Nephron (organoid): ENCODE data around the gene OMP.

ENCODE experiments used
- H3K27ac Mint-ChIP-seq, 3 experiments: 2 replicates each; pipeline ENCODE4 v1.8.0; 2020; ENCODE audit warnings: mixed read lengths in 3 of 3, mild to moderate bottlenecking in 2 of 3, moderate library complexity in 1 of 3
- H3K27me3 Mint-ChIP-seq: 2 replicates; pipeline ENCODE4 v1.8.0; 2021; ENCODE audit warnings: low read depth, mild to moderate bottlenecking, moderate library complexity, mixed read lengths
- H3K36me3 Mint-ChIP-seq: 2 replicates; pipeline ENCODE4 v1.8.0; 2020; ENCODE audit warnings: low read depth, mixed read lengths
- H3K4me1 Mint-ChIP-seq: 2 replicates; pipeline ENCODE4 v1.8.0; 2020; ENCODE audit warnings: mixed read lengths
- H3K4me3 Mint-ChIP-seq, 3 experiments: 2 replicates each; pipeline ENCODE4 v1.8.0; 2020; ENCODE audit warnings: mild to moderate bottlenecking in 3 of 3, mixed read lengths in 3 of 3, moderate library complexity in 2 of 3
- H3K9me3 Mint-ChIP-seq: 2 replicates; pipeline ENCODE4 v1.8.0; 2020; ENCODE audit warnings: mixed read lengths
- CTCF ChIP-seq, 3 experiments: fragments of 200-600 bp; sonication (generic); IDR thresholded peaks; one replicate each; pipeline ENCODE4 v1.5.0; 2021; ENCODE audit warnings: antibody characterized with exemption in 3 of 3; ENCODE audit not compliant: unreplicated experiment in 3 of 3

Gene OMP

GRCh38 chr11:77136784-77137420 is 34.3 kb downstream of the OMP start:
- Mint-ChIP-seq H3K4me3 (no peak overlapping the region), H3K27me3 (peaks cover 7% of the 10 kb centered on the region), H3K27ac (no peak overlapping the region), H3K4me1 (peaks cover 17% of the 10 kb centered on the region), H3K9me3 (no peaks in the 10 kb centered on the region), H3K36me3 (no peaks in the 10 kb centered on the region)
- TF ChIP-seq CTCF (IDR thresholded peaks at IDR 0.05; ENCODE audit: unreplicated experiment in 3 of 3): no peak

GRCh38 chr11:77137421-77137820 is 34.8 kb downstream of the OMP start:
- H3K27ac Mint-ChIP-seq: no peak overlapping the region
- peaks cover 14% of the 10 kb centered on the region for H3K4me1 Mint-ChIP-seq
- H3K27me3 Mint-ChIP-seq: peaks cover 5% of the 10 kb centered on the region
- no peaks in the 10 kb centered on the region for H3K9me3 Mint-ChIP-seq
- no peaks in the 10 kb centered on the region for H3K36me3 Mint-ChIP-seq
- TF ChIP-seq CTCF (IDR thresholded peaks at IDR 0.05; ENCODE audit: unreplicated experiment in 3 of 3): no peak
- H3K4me3 Mint-ChIP-seq: no peak overlapping the region

GRCh38 chr11:77138106-77138649 is 35.5 kb downstream of the OMP start:
- Mint-ChIP-seq H3K9me3 (no peaks in the 10 kb centered on the region), H3K4me1 (peaks cover 16% of the 10 kb centered on the region), H3K27me3 (peaks cover 5% of the 10 kb centered on the region), H3K36me3 (no peaks in the 10 kb centered on the region), H3K4me3 (no peak overlapping the region), H3K27ac (no peak overlapping the region)
- no peak for TF ChIP-seq CTCF (IDR thresholded peaks at IDR 0.05; ENCODE audit: unreplicated experiment in 3 of 3)

- H3K9me3 Mint-ChIP-seq: no peaks in the 10 kb centered on the region
- H3K36me3 Mint-ChIP-seq: no peaks in the 10 kb centered on the region
- H3K4me3 Mint-ChIP-seq: no peak overlapping the region
- H3K27me3 Mint-ChIP-seq: peaks cover 5% of the 10 kb centered on the region
- H3K27ac Mint-ChIP-seq: no peak overlapping the region
- no peak for TF ChIP-seq CTCF (IDR thresholded peaks at IDR 0.05; ENCODE audit: unreplicated experiment in 3 of 3)
- peaks cover 18% of the 10 kb centered on the region for H3K4me1 Mint-ChIP-seq
These were observed 36.6 kb downstream of the OMP start for GRCh38 chr11:77139201-77139600.

GRCh38 chr11:77140231-77140851 is 37.7 kb downstream of the OMP start:
- Mint-ChIP-seq H3K36me3 (no peaks in the 10 kb centered on the region), H3K27me3 (peaks cover 4% of the 10 kb centered on the region), H3K4me3 (no peak overlapping the region), H3K4me1 (peaks cover 18% of the 10 kb centered on the region), H3K27ac (peak overlapping the region in 1 of 3 experiments; percentile 52), H3K9me3 (no peaks in the 10 kb centered on the region)
- no peak for TF ChIP-seq CTCF (IDR thresholded peaks at IDR 0.05; ENCODE audit: unreplicated experiment in 3 of 3)
